Putamen (tissue), 1 donor: ENCODE data around the gene EIF2B2.
"Not testable (repeated sequence)": the region's sequence is repeated elsewhere in the genome, so short reads cannot be mapped to it uniquely, and the experiment has no call there.

Source experiments
- DNase-seq: peaks from one replicate; pipeline ENCODE4 v3.0.0-alpha.2; 2016; ENCODE audit warnings: low spot score

Gene EIF2B2

GRCh38 chr14:74995781-74996180 is 6.9 kb upstream of the EIF2B2 start:
- DNase-seq, result not testable (repeated sequence)

GRCh38 chr14:75001261-75001660 is 1.5 kb upstream of the EIF2B2 start:
- DNase-seq, result no peak

- DNase-seq, result no peak
Observed at GRCh38 chr14:75001899-75002298, 822 bp upstream of the EIF2B2 start.

DNA sequence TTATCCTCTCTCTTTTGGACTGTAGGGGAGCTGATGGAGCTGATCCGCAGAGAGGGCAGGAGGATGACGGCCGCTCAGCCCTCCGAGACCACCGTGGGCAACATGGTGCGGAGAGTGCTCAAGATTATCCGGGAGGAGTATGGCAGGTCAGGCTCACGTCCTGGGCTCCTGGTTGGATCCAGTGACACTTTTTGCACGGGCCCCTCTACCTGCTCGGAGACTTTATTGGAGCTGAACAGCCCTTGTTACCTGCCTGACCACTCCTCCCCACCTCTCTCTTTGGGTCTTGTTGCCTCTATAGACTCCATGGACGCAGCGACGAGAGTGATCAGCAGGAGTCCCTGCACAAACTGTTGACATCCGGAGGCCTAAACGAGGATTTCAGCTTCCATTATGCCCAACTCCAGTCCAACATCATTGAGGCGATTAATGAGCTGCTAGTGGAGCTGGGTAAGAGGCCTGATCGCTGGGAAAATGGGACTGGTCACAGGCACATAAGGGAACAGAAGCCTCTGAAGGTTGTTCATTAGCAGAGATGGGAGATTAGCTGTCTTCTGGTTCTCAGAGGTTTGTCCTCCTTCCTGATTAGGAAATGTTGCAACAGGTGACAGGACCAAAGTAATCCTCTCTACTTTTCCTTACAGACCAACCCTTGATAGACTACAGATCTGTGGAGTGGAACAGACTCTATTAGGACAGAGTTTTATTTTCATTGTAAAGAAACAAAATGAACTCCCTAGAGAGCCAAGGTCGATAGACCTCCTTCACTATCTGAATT is 718 bp downstream of the EIF2B2 start:
- no peak for DNase-seq

GRCh38 chr14:75005357-75005756 is 2.6 kb downstream of the EIF2B2 start:
- DNase-seq, result no peak

DNA sequence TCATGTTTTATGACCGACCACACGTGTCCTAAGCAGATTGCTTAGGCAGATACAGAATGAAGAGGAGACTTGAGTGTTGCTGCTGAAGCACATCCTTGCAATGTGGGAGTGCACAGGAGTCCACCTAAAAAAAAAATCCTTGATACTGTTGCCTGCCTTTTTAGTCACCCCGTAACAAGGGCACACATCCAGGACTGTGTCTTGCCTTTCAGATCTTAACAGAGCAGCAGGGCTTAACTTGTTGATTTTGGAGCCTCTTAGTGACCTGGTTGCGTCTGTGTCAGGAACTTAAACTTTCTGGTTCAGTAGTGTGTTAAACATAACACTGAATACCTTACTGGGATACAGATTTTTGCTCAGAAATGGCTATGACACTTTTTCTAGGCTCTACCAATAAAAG is 6.5 kb downstream of the EIF2B2 start:
- no peak for DNase-seq

DNA sequence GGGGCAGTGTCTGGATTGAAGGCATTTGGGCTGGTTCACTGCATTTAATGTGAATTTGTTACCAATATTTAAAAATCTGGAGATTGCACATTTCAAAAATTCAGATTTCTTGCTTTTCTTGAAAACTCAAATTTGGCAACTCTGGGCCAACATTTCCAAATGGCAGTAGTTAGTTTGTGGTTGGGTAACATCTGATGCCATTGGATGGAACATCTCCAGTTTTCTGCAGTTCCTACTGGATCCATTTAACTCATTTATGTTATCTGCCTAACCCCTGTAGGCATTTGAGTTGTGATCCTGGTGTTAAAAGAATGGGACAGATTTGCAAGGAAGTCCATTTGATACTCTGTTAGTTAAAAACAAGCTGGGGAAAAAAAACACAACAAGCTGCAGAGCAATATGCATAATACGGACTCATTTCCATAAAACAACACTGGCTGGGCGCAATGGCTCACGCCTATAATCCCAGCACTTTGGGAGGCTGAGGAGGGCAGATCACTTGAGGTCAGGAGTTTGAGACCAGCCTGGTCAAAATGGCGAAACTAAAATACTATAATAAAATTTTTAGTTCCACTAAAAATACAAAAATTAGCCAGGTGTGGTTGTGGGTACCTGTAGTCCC is 7.9 kb downstream of the EIF2B2 start:
- no peak for DNase-seq

- DNase-seq, result peak; percentile 3
Observed at GRCh38 chr14:75011356-75011994, 8.8 kb downstream of the EIF2B2 start.

DNA sequence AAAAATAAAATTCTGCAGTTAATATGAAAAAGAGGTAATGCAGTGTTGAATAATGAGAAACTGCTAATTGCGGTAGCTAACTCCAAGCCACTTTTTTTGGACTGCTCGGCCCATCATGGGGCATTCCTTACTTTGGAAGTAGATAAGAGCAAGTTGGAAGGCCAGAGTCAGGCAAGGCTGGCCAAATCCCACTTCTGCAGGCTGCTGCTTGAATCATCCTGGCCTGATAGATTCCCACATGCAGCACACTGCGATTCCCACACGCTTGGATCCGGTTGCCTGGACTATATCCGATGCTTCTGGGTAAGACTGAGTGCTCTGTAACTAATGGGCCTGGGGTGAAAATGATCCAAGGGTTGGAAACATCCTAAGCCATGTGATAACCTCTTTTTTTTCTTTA is 10.6 kb downstream of the EIF2B2 start:
- DNase-seq, result no peak

GRCh38 chr14:75015496-75015895 is 12.8 kb downstream of the EIF2B2 start:
- DNase-seq, result no peak

- peak; percentile 9 for DNase-seq
Observed at GRCh38 chr14:75016815-75017214, 14.1 kb downstream of the EIF2B2 start.

DNA sequence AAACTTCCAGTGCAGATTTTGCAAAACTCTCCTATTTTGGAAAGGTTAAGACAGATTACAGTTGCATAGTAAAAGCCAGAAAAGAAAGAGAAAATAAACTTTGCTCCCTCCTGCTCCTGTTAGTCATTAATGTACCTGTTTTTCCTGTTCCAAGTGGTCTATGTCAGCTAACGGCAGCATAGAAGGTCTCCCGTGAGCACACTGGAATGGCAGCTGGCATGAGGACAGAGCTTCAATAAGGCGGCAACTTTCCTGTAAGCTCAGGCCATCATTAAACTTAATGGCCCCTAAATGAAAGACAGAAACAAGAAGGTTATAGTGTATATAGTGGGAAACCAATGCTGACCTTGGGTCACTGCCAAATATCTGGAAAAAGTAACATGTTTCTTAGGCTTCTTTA is 16.0 kb downstream of the EIF2B2 start:
- DNase-seq, result no peak

- no peak for DNase-seq
Observed at GRCh38 chr14:75022655-75023054, 19.9 kb downstream of the EIF2B2 start.

DNA sequence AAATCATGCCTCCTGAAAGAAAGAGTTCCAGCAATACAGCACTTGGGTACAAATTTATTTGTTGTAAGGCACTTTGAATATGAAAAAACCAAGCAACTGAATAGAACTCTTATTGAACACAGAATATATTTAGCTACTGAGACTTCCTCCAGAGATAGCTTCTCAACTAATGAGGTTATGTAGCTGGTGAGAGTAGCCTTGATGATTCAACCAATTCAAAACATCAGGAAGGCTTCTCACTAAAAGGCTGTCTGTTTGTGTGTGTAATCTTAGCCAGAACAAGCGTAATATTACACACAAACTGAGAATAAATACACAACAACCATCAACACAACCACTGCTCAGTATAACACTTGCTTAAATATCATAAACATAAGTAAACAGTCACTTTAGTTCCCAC is 20.4 kb downstream of the EIF2B2 start:
- DNase-seq, result no peak

GRCh38 chr14:75025082-75025481 is 22.4 kb downstream of the EIF2B2 start:
- no peak for DNase-seq

DNA sequence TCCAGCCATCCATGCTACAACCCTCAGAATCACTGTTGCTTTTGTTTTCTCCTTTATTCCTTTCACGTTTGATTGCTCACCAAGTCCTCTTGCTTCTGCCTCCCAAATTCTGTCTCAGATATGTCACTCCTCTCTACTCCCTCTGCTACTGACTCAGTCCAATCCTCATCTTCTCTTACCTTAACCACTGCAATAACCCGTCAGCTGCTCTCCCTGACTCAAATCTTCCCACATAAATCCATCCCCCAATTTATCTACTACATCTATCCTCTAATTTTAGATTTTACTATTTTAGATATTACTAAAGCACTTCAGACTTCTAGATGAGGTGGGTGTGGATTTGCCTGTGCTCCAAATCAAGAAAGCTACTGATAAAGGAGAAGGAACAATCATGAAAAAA is 23.2 kb downstream of the EIF2B2 start:
- DNase-seq, result peak; percentile 20

DNA sequence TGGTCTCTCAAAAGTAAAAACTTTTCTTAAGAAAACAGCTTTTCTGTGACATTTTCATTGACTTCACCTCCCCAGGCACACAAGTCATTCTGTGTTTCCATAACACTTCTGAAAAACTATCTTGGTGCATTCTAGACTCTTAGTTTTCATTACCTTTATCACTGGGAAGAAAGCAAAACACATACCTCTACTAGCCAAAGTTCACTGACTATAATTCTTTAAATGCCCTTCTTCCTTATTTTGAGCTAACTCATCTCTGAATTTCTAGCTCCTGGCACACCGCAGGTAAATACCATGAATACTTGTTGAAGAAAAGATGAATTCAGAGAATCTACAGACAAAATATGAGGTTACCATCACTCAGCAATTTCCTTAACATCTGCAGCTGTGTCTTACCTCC is 27.4 kb downstream of the EIF2B2 start:
- DNase-seq, result no peak

- no peak for DNase-seq
Observed at GRCh38 chr14:75032939-75033338, 30.2 kb downstream of the EIF2B2 start.

DNA sequence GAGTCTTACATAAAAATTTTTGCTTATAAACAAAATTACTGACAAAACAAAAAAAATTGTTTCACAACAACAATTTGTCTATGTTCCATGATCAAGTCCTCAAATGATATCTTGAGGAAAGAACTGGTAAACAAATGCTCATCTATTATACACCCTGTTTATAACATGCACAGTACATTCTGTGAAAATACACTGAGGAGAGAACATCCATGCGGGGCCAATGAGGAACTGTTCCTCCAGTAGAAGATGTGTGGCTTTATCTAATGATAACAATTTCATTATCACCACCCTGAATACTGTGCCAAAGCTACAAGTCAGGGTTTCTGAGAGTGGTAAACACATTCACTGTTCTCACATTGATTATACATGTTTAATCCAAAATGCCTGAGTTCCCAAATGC is 37.8 kb downstream of the EIF2B2 start:
- no peak for DNase-seq

DNA sequence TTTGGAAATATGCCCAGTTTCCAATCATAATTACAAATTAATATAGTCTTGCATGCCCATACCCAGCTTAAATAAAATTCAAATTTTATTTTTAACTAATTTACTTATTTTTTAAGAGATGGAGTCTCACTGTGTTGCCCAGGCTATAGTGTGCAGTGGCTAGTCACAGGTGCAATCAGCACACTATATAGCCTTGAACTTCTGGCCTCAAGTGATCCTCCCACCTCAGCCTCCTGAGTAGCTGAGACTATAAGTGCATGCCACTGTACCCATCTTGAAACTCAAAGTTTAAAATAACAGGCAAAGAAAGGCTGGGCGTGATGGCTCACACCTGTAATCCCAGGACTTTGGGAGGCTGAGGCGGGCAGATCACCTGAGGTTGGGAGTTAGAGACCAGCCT is 38.2 kb downstream of the EIF2B2 start:
- no peak for DNase-seq

GRCh38 chr14:75041613-75042012 is 38.9 kb downstream of the EIF2B2 start:
- no peak for DNase-seq

GRCh38 chr14:75042035-75042434 is 39.3 kb downstream of the EIF2B2 start:
- no peak for DNase-seq

DNA sequence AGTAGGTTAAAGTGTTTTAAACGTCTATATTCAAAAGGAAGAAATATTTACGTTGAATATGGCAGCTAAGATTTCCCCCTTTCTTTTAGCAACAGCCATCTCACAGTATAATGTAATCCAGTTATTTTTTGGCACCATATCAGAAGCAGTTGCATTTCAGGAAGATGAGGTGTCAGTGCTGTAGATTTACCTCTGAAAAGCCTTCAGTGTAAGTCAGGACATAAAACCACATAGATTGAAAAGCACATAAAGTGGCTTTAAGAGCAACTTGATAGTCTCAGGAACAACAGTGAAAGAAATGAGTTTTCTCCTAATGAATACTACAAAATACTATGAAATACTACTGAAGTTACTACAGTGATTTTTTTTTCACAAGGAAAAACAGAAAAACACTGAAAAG is 41.6 kb downstream of the EIF2B2 start:
- DNase-seq, result no peak
